Brain microvascular endothelial cell (primary cell): ENCODE measurements around the gene SERP2.

Source experiments
- DNase-seq: peaks from one replicate; pipeline ENCODE4 v3.0.0-alpha.2; 2020
- H3K27ac ChIP-seq: fragments of 250-450 bp; sonication (Bioruptor Pico); 2 replicates; pipeline ENCODE4 v1.5.1; 2020; ENCODE audit warnings: mild to moderate bottlenecking, moderate library complexity
- H3K27me3 ChIP-seq: fragments of 250-450 bp; sonication (Bioruptor Pico); replicated peaks from 2 replicates; pipeline ENCODE4 v1.5.1; 2020; ENCODE audit warnings: mild to moderate bottlenecking
- H3K36me3 ChIP-seq: fragments of 250-450 bp; sonication (Bioruptor Pico); replicated peaks from 2 replicates; pipeline ENCODE4 v1.5.1; 2020; ENCODE audit warnings: mild to moderate bottlenecking
- H3K4me3 ChIP-seq: 2 replicates; pipeline ENCODE4 v1.5.1; 2011; ENCODE audit warnings: low read depth, mild to moderate bottlenecking, control low read depth, low read length, moderate library complexity
- CTCF ChIP-seq: IDR thresholded peaks from 2 replicates; pipeline ENCODE4 v1.5.1; 2011; ENCODE audit warnings: low read depth, mild to moderate bottlenecking, moderate library complexity, low read length, control low read depth, inconsistent platforms; ENCODE audit errors: missing control alignments
- in situ Hi-C: cut with HindIII; loops from 2 replicates; pipeline ENCODE4 v1.10.0; 2017; ENCODE audit warnings: low sequenced_read_pairs, low pct_ligation_motif_present

The SERP2 gene

GRCh38 chr13:44346534-44346933, 27.1 kb upstream of the SERP2 start:
- DNase-seq = no peak
- in situ Hi-C loops = no loop called here
- Histone ChIP-seq H3K27ac (no peak overlapping the region), H3K4me3 (no peak overlapping the region), H3K27me3 (no peaks in the 10 kb centered on the region), H3K36me3 (no peaks in the 10 kb centered on the region)
- TF ChIP-seq CTCF = no peak

- Histone ChIP-seq H3K27ac (no peak overlapping the region), H3K27me3 (no peaks in the 10 kb centered on the region), H3K36me3 (no peaks in the 10 kb centered on the region), H3K4me3 (no peak overlapping the region)
- no peak for DNase-seq
- in situ Hi-C loops = no loop called here
- no peak for TF ChIP-seq CTCF
Measured at GRCh38 chr13:44347301-44347700, 26.3 kb upstream of the SERP2 start.

- H3K27me3 ChIP-seq = no peaks in the 10 kb centered on the region
- H3K36me3 ChIP-seq = no peaks in the 10 kb centered on the region
- no peak for DNase-seq
- TF ChIP-seq CTCF = no peak
- in situ Hi-C loops = no loop called here
- no peak overlapping the region for H3K4me3 ChIP-seq
- no peak overlapping the region for H3K27ac ChIP-seq
Measured at GRCh38 chr13:44347949-44348348, 25.7 kb upstream of the SERP2 start.

GRCh38 chr13:44350775-44351504, 22.7 kb upstream of the SERP2 start:
- Histone ChIP-seq H3K4me3 (no peak overlapping the region), H3K36me3 (no peaks in the 10 kb centered on the region), H3K27ac (no peak overlapping the region), H3K27me3 (no peaks in the 10 kb centered on the region)
- DNase-seq = no peak
- in situ Hi-C loops = no loop called here
- no peak for TF ChIP-seq CTCF

GRCh38 chr13:44351505-44351854, 22.1 kb upstream of the SERP2 start:
- Histone ChIP-seq H3K27me3 (no peaks in the 10 kb centered on the region), H3K27ac (no peak overlapping the region), H3K36me3 (no peaks in the 10 kb centered on the region), H3K4me3 (no peak overlapping the region)
- in situ Hi-C loops = no loop called here
- no peak for TF ChIP-seq CTCF
- no peak for DNase-seq

GRCh38 chr13:44352202-44352601, 21.4 kb upstream of the SERP2 start:
- no peaks in the 10 kb centered on the region for H3K27me3 ChIP-seq
- no peak for TF ChIP-seq CTCF
- no peaks in the 10 kb centered on the region for H3K36me3 ChIP-seq
- in situ Hi-C loops = no loop called here
- no peak overlapping the region for H3K27ac ChIP-seq
- H3K4me3 ChIP-seq = no peak overlapping the region
- no peak for DNase-seq
